Panc1 (cell line): Measurements from ENCODE around the gene TBC1D10A. TPM values are rescaled to one million over a fixed set of nuclear protein-coding genes. Genes with fewer than 3 reads are reported as not detected.

ENCODE experiments used
- ATAC-seq: fragments of 200-7000 bp; cut with Tn5 transposase; 2 replicates; pipeline ENCODE4 v1.9.1; 2020; ENCODE audit warnings: mild to moderate bottlenecking, moderate library complexity
- BruUV-seq: library from RNA; stranded (reverse); fragments of 400-500 nt; replicated peaks from 2 replicates; lab custom pipeline; 2021; lab: Mats Ljungman, UMichigan
- CTCF ChIA-PET: fragments of 300-600 bp; sonication (Branson Sonifier 250); formaldehyde crosslinking; loops from one replicate; lab custom pipeline; 2022; ENCODE audit warnings: antibody characterized with exemption; lab: Charles Lee
- POLR2A ChIA-PET: fragments of 300-600 bp; sonication (Branson Sonifier 250); formaldehyde crosslinking; loops from one replicate; lab custom pipeline; 2022; ENCODE audit warnings: antibody characterized with exemption; lab: Charles Lee
- DNase-seq: peaks from one replicate; pipeline ENCODE4 v3.0.0-alpha.2; 2010; ENCODE audit warnings: low read depth, low spot score
- H3K27ac ChIP-seq: 2 replicates; pipeline ENCODE4 v1.5.1; 2011; ENCODE audit warnings: mild to moderate bottlenecking, low read length, inconsistent platforms
- H3K27me3 ChIP-seq: fragments of 200-500 bp; sonication (Bioruptor generic); 2 replicates; pipeline ENCODE4 v1.6.0; 2014; ENCODE audit warnings: low read length, inconsistent platforms; ENCODE audit not compliant: control insufficient read depth, insufficient read depth
- H3K36me3 ChIP-seq: fragments of 200-500 bp; sonication (Bioruptor generic); 2 replicates; pipeline ENCODE4 v1.5.1; 2014; ENCODE audit warnings: inconsistent platforms, mild to moderate bottlenecking, low read length, moderate library complexity; ENCODE audit not compliant: control insufficient read depth, insufficient read depth
- H3K4me1 ChIP-seq: 2 replicates; pipeline ENCODE4 v1.5.1; 2011; ENCODE audit warnings: inconsistent platforms, mild to moderate bottlenecking, low read length, moderate library complexity; ENCODE audit not compliant: control insufficient read depth, insufficient read depth
- H3K4me3 ChIP-seq, 2 experiments: 2 replicates each; pipeline ENCODE4 v1.5.1; 2011 to 2012; ENCODE audit warnings: low read depth in 2 of 2, low read length in 2 of 2, mild to moderate bottlenecking in 2 of 2, inconsistent platforms in 1 of 2, moderate library complexity in 1 of 2
- H3K9me3 ChIP-seq: fragments of 200-500 bp; sonication (Bioruptor generic); 2 replicates; pipeline ENCODE4 v1.5.1; 2014; ENCODE audit warnings: low read depth, mild to moderate bottlenecking, inconsistent platforms, low read length, moderate library complexity; ENCODE audit not compliant: control insufficient read depth, insufficient read depth
- CTCF ChIP-seq: fragments of 450-650 bp; IDR thresholded peaks from 2 replicates; pipeline ENCODE4 v1.5.1; 2017; ENCODE audit warnings: mild to moderate bottlenecking
- POLR2AphosphoS5 ChIP-seq: IDR thresholded peaks from 2 replicates; pipeline ENCODE4 v1.6.1; 2012; ENCODE audit warnings: mild to moderate bottlenecking, low read depth, low read length, moderate library complexity
- REST ChIP-seq, 2 experiments: IDR thresholded peaks; 2 replicates each; pipeline ENCODE4 v1.6.1; 2011 to 2012; ENCODE audit warnings: low read depth in 2 of 2, control low read depth in 1 of 2, low read length in 1 of 2, mild to moderate bottlenecking in 1 of 2, moderate library complexity in 1 of 2; ENCODE audit not compliant: insufficient read depth in 1 of 2
- SIN3A ChIP-seq: IDR thresholded peaks from 2 replicates; pipeline ENCODE4 v1.6.1; 2012; ENCODE audit warnings: low read depth, mild to moderate bottlenecking, low read length, moderate library complexity, borderline replicate concordance; ENCODE audit not compliant: insufficient read depth
- TCF7L2 ChIP-seq: IDR thresholded peaks from 2 replicates; pipeline ENCODE4 v1.6.1; 2011; ENCODE audit warnings: mild to moderate bottlenecking, low read depth, low read length, inconsistent platforms
- in situ Hi-C: cut with HindIII; loops from 2 replicates; pipeline ENCODE4 v1.10.0; 2016; ENCODE audit warnings: low sequenced_read_pairs, low pct_unique_long_range_greater_than_20kb
- intact Hi-C: fragments of 100-400 bp; cut with micrococcal nuclease; formaldehyde crosslinking; loops from one replicate; pipeline ENCODE4 v1.10.0; 2022; ENCODE audit not compliant: unreplicated experiment
- total RNA-seq: library from RNA; stranded (reverse); gene quantifications from one replicate; pipeline ENCODE4 v1.2.1, GENCODE V29; 2021; ENCODE audit not compliant: unreplicated experiment

The TBC1D10A gene
- total RNA-seq, 1 experiment from 2014 or later = 14.9 TPM

- intact Hi-C loops (no loop called here), in situ Hi-C loops (no loop called here)
- TF ChIP-seq TCF7L2 (no peak), REST (IDR thresholded peaks at IDR 0.05; ENCODE audit: insufficient read depth in 1 of 2, low read depth in 2 of 2, low read length in 1 of 2) (no peak), POLR2AphosphoS5 (no peak), SIN3A (no peak), CTCF (no peak)
- no peak for DNase-seq
- no TSS peak for BruUV-seq
- Histone ChIP-seq H3K27ac (no peak overlapping the region), H3K4me1 (no peaks in the 10 kb centered on the region), H3K9me3 (no peaks in the 10 kb centered on the region), H3K4me3 (no peak overlapping the region), H3K36me3 (no peaks in the 10 kb centered on the region), H3K27me3 (no peaks in the 10 kb centered on the region)
- CTCF ChIA-PET = no interaction called here
- ATAC-seq = no peak
- POLR2A ChIA-PET = no interaction called here
These were observed 39.1 kb upstream of the TBC1D10A start for GRCh38 chr22:30365891-30366290.

GRCh38 chr22:30362651-30363281 is 36.0 kb upstream of the TBC1D10A start:
- in situ Hi-C loops (no loop called here), intact Hi-C loops (no loop called here)
- Histone ChIP-seq H3K36me3 (no peaks in the 10 kb centered on the region), H3K9me3 (no peaks in the 10 kb centered on the region), H3K4me3 (no peak overlapping the region), H3K4me1 (no peaks in the 10 kb centered on the region), H3K27me3 (no peaks in the 10 kb centered on the region), H3K27ac (no peak overlapping the region)
- BruUV-seq = no TSS peak
- DNase-seq (no peak), ATAC-seq (no peak)
- ChIA-PET CTCF (interaction anchor here (0.6 kb wide), 1 partner anchor 107 kb away, joined by 8 read pairs; no protein-coding TSS in a partner anchor), POLR2A (interaction anchor here (0.6 kb wide), 1 partner anchor 680 kb away, joined by 3 read pairs; no protein-coding TSS in a partner anchor)
- TF ChIP-seq CTCF (no peak), POLR2AphosphoS5 (no peak), SIN3A (no peak), TCF7L2 (no peak), REST (IDR thresholded peaks at IDR 0.05; ENCODE audit: insufficient read depth in 1 of 2, low read depth in 2 of 2, low read length in 1 of 2) (no peak)
